B cell (primary cell): Measurements from ENCODE around the gene RGS7. TPM values are rescaled to one million over a fixed set of nuclear protein-coding genes. Genes with fewer than 3 reads are reported as not detected.
"Not testable (repeated sequence)": the region's sequence is repeated elsewhere in the genome, so short reads cannot be mapped to it uniquely, and the experiment has no call there.

Experiments
- ATAC-seq: fragments of 200-7000 bp; cut with Tn5 transposase; one replicate; pipeline ENCODE4 v1.10.0; 2021; ENCODE audit warnings: low read depth, mild to moderate bottlenecking, moderate number of reproducible peaks, moderate library complexity
- CTCF ChIA-PET: fragments of 350-600 bp; sonication (Branson Sonifier 250); formaldehyde crosslinking; loops from one replicate; lab custom pipeline; 2021; ENCODE audit warnings: antibody characterized with exemption, inconsistent platforms; lab: Charles Lee
- POLR2A ChIA-PET: fragments of 350-600 bp; sonication (Branson Sonifier 250); formaldehyde crosslinking; loops from one replicate; lab custom pipeline; 2021; ENCODE audit warnings: antibody characterized with exemption; lab: Charles Lee
- DNase-seq: peaks from one replicate; pipeline ENCODE4 v3.0.0; 2013
- H2AFZ ChIP-seq: 2 replicates; pipeline ENCODE4 v1.6.1; 2012; ENCODE audit warnings: mild to moderate bottlenecking, low read depth, low read length; ENCODE audit not compliant: insufficient read depth, poor library complexity, severe bottlenecking
- H3K27ac ChIP-seq, 2 donors: 1 replicate in 1 of 2; 2 replicates in 1 of 2; pipeline ENCODE4 v1.5.1; 2012 to 2013; ENCODE audit warnings: low read length in 2 of 2, mild to moderate bottlenecking in 2 of 2, moderate library complexity in 1 of 2
- H3K27me3 ChIP-seq, 4 experiments: fragments of 200-600 bp in 1 of 4; sonication (generic) in 1 of 4; replicated peaks in 1 of 4; 1 replicate in 2 of 4; 2 replicates in 2 of 4; pipeline versions ENCODE4 v1.6.1 to v1.7.0; 2013 to 2016; ENCODE audit warnings: low read length in 3 of 4, mild to moderate bottlenecking in 2 of 4, mixed read lengths in 1 of 4, moderate library complexity in 1 of 4; ENCODE audit not compliant: insufficient read depth in 4 of 4, control insufficient read depth in 3 of 4; ENCODE audit errors: control extremely low read depth in 1 of 4
- H3K36me3 ChIP-seq, 2 experiments: replicated peaks in 1 of 2; 1 replicate in 1 of 2; 2 replicates in 1 of 2; pipeline versions ENCODE4 v1.6.1 to v1.7.1; 2013; ENCODE audit warnings: low read length in 1 of 2; ENCODE audit not compliant: insufficient read depth in 2 of 2, control insufficient read depth in 1 of 2; ENCODE audit errors: control extremely low read depth in 1 of 2, extremely low read depth in 1 of 2
- H3K4me1 ChIP-seq, 2 donors: fragments of 200-600 bp in 1 of 2; sonication (generic) in 1 of 2; 1 replicate in 1 of 2; 2 replicates in 1 of 2; pipeline versions ENCODE4 v1.5.1 to v1.6.1; 2013 to 2017; ENCODE audit warnings: low read length in 2 of 2; ENCODE audit not compliant: control insufficient read depth in 2 of 2, insufficient read depth in 2 of 2
- H3K4me2 ChIP-seq: replicated peaks from 2 replicates; pipeline ENCODE3; 2012; ENCODE audit warnings: mild to moderate bottlenecking, low read depth, low read length; ENCODE audit not compliant: poor library complexity, severe bottlenecking
- H3K4me3 ChIP-seq, 5 experiments: fragments of 200-600 bp in 1 of 5; sonication (generic) in 1 of 5; 1 replicate in 3 of 5; 2 replicates in 2 of 5; pipeline versions ENCODE4 v1.5.1 to v1.7.0; 2011 to 2016; ENCODE audit warnings: low read length in 4 of 5, mild to moderate bottlenecking in 4 of 5, low read depth in 2 of 5, control low read depth in 1 of 5, moderate library complexity in 1 of 5; ENCODE audit not compliant: insufficient read depth in 1 of 5; ENCODE audit errors: control extremely low read depth in 1 of 5, extremely low read depth in 1 of 5
- H3K79me2 ChIP-seq: fragments of 200-600 bp; sonication (generic); one replicate; pipeline ENCODE4 v1.6.0; 2016; ENCODE audit warnings: low read length; ENCODE audit not compliant: control insufficient read depth, insufficient read depth
- H3K9ac ChIP-seq: fragments of 200-600 bp; sonication (generic); 2 replicates; pipeline ENCODE4 v1.6.1; 2017; ENCODE audit warnings: mild to moderate bottlenecking, low read length, moderate library complexity
- H3K9me3 ChIP-seq, 3 donors: one replicate each; pipeline versions ENCODE4 v1.6.1 to v1.7.1; 2013; ENCODE audit warnings: low read length in 2 of 3; ENCODE audit not compliant: control insufficient read depth in 2 of 3, insufficient read depth in 1 of 3; ENCODE audit errors: control extremely low read depth in 1 of 3
- H4K20me1 ChIP-seq: 2 replicates; pipeline ENCODE4 v1.6.0; 2012; ENCODE audit warnings: mild to moderate bottlenecking, low read length; ENCODE audit not compliant: insufficient read depth, control insufficient read depth, poor library complexity, severe bottlenecking
- H3K27ac Mint-ChIP-seq: one replicate; pipeline ENCODE4 v1.8.0; 2021; ENCODE audit warnings: mixed read lengths
- H3K27me3 Mint-ChIP-seq: one replicate; pipeline ENCODE4 v1.8.0; 2021; ENCODE audit warnings: mixed read lengths
- H3K4me1 Mint-ChIP-seq: one replicate; pipeline ENCODE4 v1.8.0; 2021; ENCODE audit warnings: mixed read lengths
- H3K4me3 Mint-ChIP-seq: one replicate; pipeline ENCODE4 v1.8.0; 2021; ENCODE audit warnings: mixed read lengths
- H3K9me3 Mint-ChIP-seq: one replicate; pipeline ENCODE4 v1.8.0; 2022; ENCODE audit warnings: mixed read lengths; ENCODE audit not compliant: insufficient read depth
- EZH2 ChIP-seq: IDR thresholded peaks from 2 replicates; pipeline ENCODE4 v1.6.1; 2012; ENCODE audit warnings: borderline replicate concordance, low read depth, mild to moderate bottlenecking, moderate library complexity, low read length; ENCODE audit not compliant: insufficient read depth, poor library complexity, severe bottlenecking
- WGBS: methylation state at CpG from one replicate; pipeline ENCODE4 v1.1.5; 2013; ENCODE audit warnings: missing lambda C conversion rate; ENCODE audit not compliant: insufficient coverage; 5-methylcytosine and 5-hydroxymethylcytosine counted together
- intact Hi-C: fragments of 100-400 bp; cut with micrococcal nuclease; formaldehyde crosslinking; loops from one replicate; pipeline ENCODE4 v1.10.0; 2022
- polyA plus RNA-seq: library from polyadenylated mRNA; depleted of rRNA; stranded (reverse); fragments of >200 nt; gene quantifications from 2 replicates; pipeline ENCODE4 v1.2.3, GENCODE V29; 2012
- total RNA-seq, 2 donors: library from RNA; stranded (reverse); fragments of 120-200 nt in 1 of 2; gene quantifications; 1 replicate in 1 of 2; 2 replicates in 1 of 2; pipeline versions ENCODE4 v1.2.3 to v1.2.4, GENCODE V29; 2013 to 2022
- TF ChIP-seq, protein P1 (sequence below): fragments of 200-600 bp; IDR thresholded peaks from one replicate; pipeline ENCODE4 v1.8.0; 2022; ENCODE audit warnings: antibody characterized with exemption, mild to moderate bottlenecking

Gene RGS7
- total and polyA plus RNA-seq, 2 donors (not counting 1 experiment from before 2014, with no cell fraction given) = 0.15 to 1.8 TPM

DNA sequence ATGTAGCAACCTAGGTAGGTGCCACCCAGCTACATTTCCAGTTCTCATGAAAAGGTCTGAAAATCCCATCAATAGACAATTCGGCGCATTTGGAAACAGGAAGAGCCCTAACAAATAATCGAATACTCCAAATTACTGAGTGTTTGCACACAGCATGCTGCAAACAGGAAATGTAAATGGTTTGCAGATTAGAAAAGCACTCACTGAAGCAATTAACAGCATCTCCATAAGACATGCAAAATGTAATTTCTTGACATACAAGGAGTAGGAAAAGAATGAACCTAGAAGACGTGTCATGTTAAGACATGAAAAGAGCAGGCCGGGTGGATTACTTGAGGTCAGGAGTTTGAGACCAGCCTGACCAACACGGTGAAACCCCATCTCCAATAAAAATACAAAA is 598.2 kb downstream of the RGS7 start:
- intact Hi-C loops, H3K4me1 ChIP-seq, H3K4me1 Mint-ChIP-seq, DNase-seq, H3K27me3 ChIP-seq, H3K9me3 ChIP-seq, H3K79me2 ChIP-seq, H3K27me3 Mint-ChIP-seq, H3K4me3 Mint-ChIP-seq, H2AFZ ChIP-seq, POLR2A ChIA-PET, H3K27ac ChIP-seq, H3K4me2 ChIP-seq, H4K20me1 ChIP-seq, ATAC-seq, H3K27ac Mint-ChIP-seq, H3K4me3 ChIP-seq, H3K36me3 ChIP-seq, CTCF ChIA-PET, H3K9me3 Mint-ChIP-seq, H3K9ac ChIP-seq: not testable (repeated sequence)
- WGBS = 81% methylated on average over 3 of the region's 6 CpGs

DNA sequence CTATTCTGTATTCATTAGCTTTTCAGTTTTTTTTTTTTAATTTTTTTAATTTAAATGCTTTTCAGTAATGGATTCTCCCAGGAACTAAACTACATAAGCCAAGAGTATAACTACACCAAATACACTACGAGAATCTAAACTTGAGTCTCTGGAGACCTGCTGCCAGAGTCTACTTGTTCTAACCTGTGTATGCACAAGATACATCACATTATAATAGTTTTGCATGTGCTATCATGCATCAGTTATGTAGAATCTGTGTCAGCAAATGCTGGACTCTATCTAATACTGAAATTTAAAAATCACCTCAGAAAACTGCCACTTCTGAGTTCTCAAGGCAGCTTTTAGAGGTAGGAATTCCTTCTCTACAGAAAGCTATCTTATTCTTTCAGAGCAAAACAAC is 598.7 kb downstream of the RGS7 start:
- Histone ChIP-seq H3K27ac (no peak overlapping the region), H3K4me1 (no peaks in the 10 kb centered on the region), H3K79me2 (no peaks in the 10 kb centered on the region), H3K9me3 (peaks cover 0 to 4% (median 0%) of the 10 kb centered on the region in 3 donors), H3K9ac (no peak overlapping the region), H4K20me1 (no peaks in the 10 kb centered on the region), H3K36me3 (no peaks in the 10 kb centered on the region), H3K4me3 (no peak overlapping the region), H3K4me2 (no peak overlapping the region), H2AFZ (no peak overlapping the region), H3K27me3 (no peaks in the 10 kb centered on the region)
- no peaks in the 10 kb centered on the region for H3K27me3 Mint-ChIP-seq
- intact Hi-C loops = no loop called here
- no peak for ATAC-seq
- ChIA-PET POLR2A (no interaction called here), CTCF (no interaction called here)
- H3K9me3 Mint-ChIP-seq = no peaks in the 10 kb centered on the region
- no peaks in the 10 kb centered on the region for H3K4me1 Mint-ChIP-seq
- H3K27ac Mint-ChIP-seq = no peak overlapping the region
- no CpG with 5 or more reads among the region's 1 CpG for WGBS
- no peak overlapping the region for H3K4me3 Mint-ChIP-seq
- DNase-seq = no peak
- TF ChIP-seq, protein P1, sequence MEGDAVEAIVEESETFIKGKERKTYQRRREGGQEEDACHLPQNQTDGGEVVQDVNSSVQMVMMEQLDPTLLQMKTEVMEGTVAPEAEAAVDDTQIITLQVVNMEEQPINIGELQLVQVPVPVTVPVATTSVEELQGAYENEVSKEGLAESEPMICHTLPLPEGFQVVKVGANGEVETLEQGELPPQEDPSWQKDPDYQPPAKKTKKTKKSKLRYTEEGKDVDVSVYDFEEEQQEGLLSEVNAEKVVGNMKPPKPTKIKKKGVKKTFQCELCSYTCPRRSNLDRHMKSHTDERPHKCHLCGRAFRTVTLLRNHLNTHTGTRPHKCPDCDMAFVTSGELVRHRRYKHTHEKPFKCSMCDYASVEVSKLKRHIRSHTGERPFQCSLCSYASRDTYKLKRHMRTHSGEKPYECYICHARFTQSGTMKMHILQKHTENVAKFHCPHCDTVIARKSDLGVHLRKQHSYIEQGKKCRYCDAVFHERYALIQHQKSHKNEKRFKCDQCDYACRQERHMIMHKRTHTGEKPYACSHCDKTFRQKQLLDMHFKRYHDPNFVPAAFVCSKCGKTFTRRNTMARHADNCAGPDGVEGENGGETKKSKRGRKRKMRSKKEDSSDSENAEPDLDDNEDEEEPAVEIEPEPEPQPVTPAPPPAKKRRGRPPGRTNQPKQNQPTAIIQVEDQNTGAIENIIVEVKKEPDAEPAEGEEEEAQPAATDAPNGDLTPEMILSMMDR = no peak
- TF ChIP-seq EZH2 = no peak
